Sigmoid colon (tissue), 7 donors: ENCODE data around the gene CATSPERE. TPM values are rescaled to one million over a fixed set of nuclear protein-coding genes. Genes with fewer than 3 reads are reported as not detected.
A peak's percentile ranks its signal among the peaks of the same experiment; 100 is the strongest.

Experiments
- DNase-seq: peaks from one replicate; pipeline ENCODE4 v3.0.0-alpha.2; 2019
- H3K27ac ChIP-seq, 4 donors: fragments of 200-600 bp; sonication (generic); one replicate each; pipeline ENCODE4 v1.5.1; 2016 to 2019; ENCODE audit warnings: mild to moderate bottlenecking in 1 of 4
- H3K27me3 ChIP-seq, 3 donors: fragments of 200-600 bp; sonication (generic); one replicate each; pipeline ENCODE4 v1.5.1; 2019; ENCODE audit warnings: mild to moderate bottlenecking in 1 of 3
- H3K36me3 ChIP-seq, 4 donors: fragments of 200-600 bp; sonication (generic); one replicate each; pipeline ENCODE4 v1.5.1; 2016 to 2019
- H3K4me1 ChIP-seq, 4 donors: fragments of 200-600 bp; sonication (generic); one replicate each; pipeline ENCODE4 v1.5.1; 2017 to 2019
- H3K4me3 ChIP-seq, 4 donors: fragments of 200-600 bp; sonication (generic); one replicate each; pipeline ENCODE4 v1.5.1; 2017 to 2019; ENCODE audit warnings: mild to moderate bottlenecking in 2 of 4, moderate library complexity in 1 of 4
- H3K9me3 ChIP-seq, 4 donors: fragments of 200-600 bp in 3 of 4; sonication (generic) in 3 of 4; one replicate each; pipeline versions ENCODE4 v1.5.1 to v1.6.1; 2013 to 2019
- CTCF ChIP-seq, 4 experiments: fragments of 450-650 bp in 3 of 4; fragments of 200-600 bp in 1 of 4; IDR thresholded peaks; one replicate each; pipeline ENCODE4 v1.5.1; 2016 to 2019; ENCODE audit warnings: antibody characterized with exemption in 4 of 4, mild to moderate bottlenecking in 3 of 4, moderate library complexity in 2 of 4
- EP300 ChIP-seq, 4 donors: sonication (generic); formaldehyde crosslinking; IDR thresholded peaks; one replicate each; pipeline ENCODE4 v1.6.1; 2017; ENCODE audit warnings: antibody characterized with exemption in 4 of 4
- POLR2A ChIP-seq, 2 donors: fragments of 450-650 bp; IDR thresholded peaks; one replicate each; pipeline ENCODE4 v1.6.1; 2016; ENCODE audit warnings: antibody characterized with exemption in 2 of 2, mild to moderate bottlenecking in 2 of 2, moderate library complexity in 2 of 2
- POLR2AphosphoS5 ChIP-seq, 4 donors: sonication (generic); formaldehyde crosslinking; IDR thresholded peaks; one replicate each; pipeline ENCODE4 v1.6.1; 2017; ENCODE audit warnings: antibody characterized with exemption in 4 of 4
- WGBS, 2 donors: extraction: QIAGEN DNeasy Blood & Tissue Kit; methylation state at CpG; one replicate each; pipeline ENCODE4 v1.1.7; 2013; 5-methylcytosine and 5-hydroxymethylcytosine counted together
- intact Hi-C: fragments of 100-400 bp; cut with DNase I; formaldehyde crosslinking; loops from one replicate; pipeline ENCODE4 v1.15.1; 2023
- polyA plus RNA-seq, 3 donors: library from polyadenylated mRNA; stranded (reverse); fragments of 200-250 nt; gene quantifications; one replicate each; pipeline ENCODE4 v1.2.3, GENCODE V29; 2013
- total RNA-seq, 4 donors: library from RNA; depleted of rRNA; stranded (reverse); fragments of >200 nt; gene quantifications; one replicate each; pipeline ENCODE4 v1.1.0, GENCODE V29; 2016
- donor health status: healthy with polysubstance abuse.
- donor health status: Bipolar disorder and iron deficiency.
- donor health status: healthy.

Gene CATSPERE
- total RNA-seq (1 to 10 TPM; 1.1 to 2.0 (median 1.5) TPM), polyA plus RNA-seq (under 1 TPM in 1 of 3 donors, not detected in 2; 0.31 TPM)

GRCh38 chr1:244461245-244462071, at the start of gene CATSPERE:
Gene CATSPERE (plus strand): TSS chr1:244461273. CDS start chr1:244461430, 157 bp downstream.
- Histone ChIP-seq H3K27ac (peak within 1 kb of the TSS; percentile 88 to 90 (median 88)), H3K9me3 (no peaks in the 10 kb centered on the region), H3K36me3 (no peaks in the 10 kb centered on the region), H3K27me3 (no peaks in the 10 kb centered on the region), H3K4me3 (peak within 1 kb of the TSS; percentile 39 to 66 (median 62)), H3K4me1 (peaks cover 0 to 14% (median 6%) of the 10 kb centered on the region in 4 donors)
- intact Hi-C loops: no loop called here
- TF ChIP-seq POLR2AphosphoS5 (IDR thresholded peaks at IDR 0.05) (peak; percentile 16 to 68 (median 60)), CTCF (IDR thresholded peaks at IDR 0.05) (no peak), POLR2A (IDR thresholded peaks at IDR 0.05) (peak; percentile 31 to 60), EP300 (IDR thresholded peaks at IDR 0.05) (no peak)
- 13 to 16% methylated on average over 61 of the region's 61 CpGs for WGBS, 2 donors
- DNase-seq: peak; percentile 93

GRCh38 chr1:244412176-244412575, 48.9 kb upstream of the CATSPERE start:
- 96 to 98% methylated on average over 5 of the region's 5 CpGs for WGBS, 2 donors
- H3K36me3 ChIP-seq: peaks cover 14 to 98% (median 44%) of the 10 kb centered on the region in 4 donors
- H3K27me3 ChIP-seq: no peaks in the 10 kb centered on the region
- intact Hi-C loops: no loop called here
- DNase-seq: no peak
- H3K4me3 ChIP-seq: no peak overlapping the region
- H3K4me1 ChIP-seq: no peaks in the 10 kb centered on the region
- no peaks in the 10 kb centered on the region for H3K9me3 ChIP-seq
- TF ChIP-seq POLR2AphosphoS5 (IDR thresholded peaks at IDR 0.05): no peak
- TF ChIP-seq POLR2A (IDR thresholded peaks at IDR 0.05): no peak
- TF ChIP-seq CTCF (IDR thresholded peaks at IDR 0.05): no peak
- TF ChIP-seq EP300 (IDR thresholded peaks at IDR 0.05): no peak
- no peak overlapping the region for H3K27ac ChIP-seq

- 90 to 97% methylated on average over 3 of the region's 3 CpGs for WGBS, 2 donors
- DNase-seq: no peak
- intact Hi-C loops: no loop called here
These were observed 47.3 kb upstream of the CATSPERE start for GRCh38 chr1:244413736-244414135.

GRCh38 chr1:244414543-244414942, 46.5 kb upstream of the CATSPERE start:
- intact Hi-C loops: no loop called here
- H3K36me3 ChIP-seq: peaks cover 22 to 97% (median 51%) of the 10 kb centered on the region in 4 donors

More at GRCh38 chr1:244413736-244414135, 47.3 kb upstream of the CATSPERE start:
- Histone ChIP-seq H3K36me3 (peaks cover 22 to 98% (median 51%) of the 10 kb centered on the region in 4 donors), H3K27ac (no peak overlapping the region), H3K27me3 (no peaks in the 10 kb centered on the region), H3K4me3 (no peak overlapping the region), H3K4me1 (no peaks in the 10 kb centered on the region), H3K9me3 (no peaks in the 10 kb centered on the region)
- TF ChIP-seq POLR2AphosphoS5 (IDR thresholded peaks at IDR 0.05) (no peak), CTCF (IDR thresholded peaks at IDR 0.05) (no peak), EP300 (IDR thresholded peaks at IDR 0.05) (no peak), POLR2A (IDR thresholded peaks at IDR 0.05) (no peak)

More at GRCh38 chr1:244414543-244414942, 46.5 kb upstream of the CATSPERE start:
- Histone ChIP-seq H3K9me3 (no peaks in the 10 kb centered on the region), H3K27ac (no peak overlapping the region), H3K4me3 (no peak overlapping the region), H3K27me3 (no peaks in the 10 kb centered on the region), H3K4me1 (no peaks in the 10 kb centered on the region)
- no peak for DNase-seq
- TF ChIP-seq POLR2A (IDR thresholded peaks at IDR 0.05): no peak
- TF ChIP-seq CTCF (IDR thresholded peaks at IDR 0.05): no peak
- TF ChIP-seq EP300 (IDR thresholded peaks at IDR 0.05): no peak
- TF ChIP-seq POLR2AphosphoS5 (IDR thresholded peaks at IDR 0.05): no peak
- 93 to 94% methylated on average over 1 of the region's 1 CpG for WGBS, 2 donors
